ENCODE data around the gene LAMC3.

LAMC3 gene

DNA sequence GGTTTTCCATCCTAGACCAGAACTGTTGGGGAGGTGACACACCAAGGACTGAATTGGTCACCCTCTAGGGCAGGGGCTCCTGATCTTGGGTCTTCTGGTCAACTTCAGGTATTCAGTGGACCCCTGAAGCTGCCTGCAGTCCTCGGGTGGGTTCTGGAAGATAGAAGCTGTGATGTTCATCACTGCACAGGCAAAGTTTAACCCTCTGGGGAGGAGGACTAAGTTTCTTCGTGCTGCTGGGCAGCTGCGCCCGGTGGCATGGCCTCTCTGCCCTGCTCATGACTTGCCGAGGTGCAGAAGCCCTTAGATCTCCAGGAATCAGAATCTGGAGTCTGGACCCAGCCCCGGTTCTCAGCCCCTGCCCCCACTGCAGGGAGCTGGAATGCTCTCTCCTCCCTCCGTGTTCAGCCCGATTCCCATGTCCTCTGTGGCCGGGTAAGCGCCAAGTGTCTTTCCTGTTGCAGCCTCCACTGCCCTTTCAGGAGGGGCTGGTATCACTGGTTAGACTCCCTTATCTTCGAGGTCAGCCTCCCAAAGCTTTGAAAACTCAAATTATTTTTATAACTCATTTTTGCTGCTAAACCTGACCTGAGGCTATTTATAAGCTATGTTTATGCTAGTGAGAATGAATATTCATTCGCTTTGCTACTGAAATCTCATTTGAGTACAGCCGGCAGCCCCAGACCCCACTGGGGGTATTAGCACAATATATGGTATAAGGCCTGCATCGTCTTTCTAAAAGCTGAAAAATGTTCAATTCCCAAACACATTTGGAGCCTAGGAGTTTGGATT lies 1.7 kb downstream of the LAMC3 start:
- TF ChIP-seq, protein P1, sequence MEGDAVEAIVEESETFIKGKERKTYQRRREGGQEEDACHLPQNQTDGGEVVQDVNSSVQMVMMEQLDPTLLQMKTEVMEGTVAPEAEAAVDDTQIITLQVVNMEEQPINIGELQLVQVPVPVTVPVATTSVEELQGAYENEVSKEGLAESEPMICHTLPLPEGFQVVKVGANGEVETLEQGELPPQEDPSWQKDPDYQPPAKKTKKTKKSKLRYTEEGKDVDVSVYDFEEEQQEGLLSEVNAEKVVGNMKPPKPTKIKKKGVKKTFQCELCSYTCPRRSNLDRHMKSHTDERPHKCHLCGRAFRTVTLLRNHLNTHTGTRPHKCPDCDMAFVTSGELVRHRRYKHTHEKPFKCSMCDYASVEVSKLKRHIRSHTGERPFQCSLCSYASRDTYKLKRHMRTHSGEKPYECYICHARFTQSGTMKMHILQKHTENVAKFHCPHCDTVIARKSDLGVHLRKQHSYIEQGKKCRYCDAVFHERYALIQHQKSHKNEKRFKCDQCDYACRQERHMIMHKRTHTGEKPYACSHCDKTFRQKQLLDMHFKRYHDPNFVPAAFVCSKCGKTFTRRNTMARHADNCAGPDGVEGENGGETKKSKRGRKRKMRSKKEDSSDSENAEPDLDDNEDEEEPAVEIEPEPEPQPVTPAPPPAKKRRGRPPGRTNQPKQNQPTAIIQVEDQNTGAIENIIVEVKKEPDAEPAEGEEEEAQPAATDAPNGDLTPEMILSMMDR (IDR thresholded peaks at IDR 0.05; ENCODE audit: low read depth, low read length), result no peak
- no peak overlapping the region for H3K4me3 ChIP-seq (replicated peaks in 1 of 2; ENCODE audit: low read depth in 2 of 2, low read length in 2 of 2)
- no peak for DNase-seq (ENCODE audit: low read depth in 2 of 2)

DNA sequence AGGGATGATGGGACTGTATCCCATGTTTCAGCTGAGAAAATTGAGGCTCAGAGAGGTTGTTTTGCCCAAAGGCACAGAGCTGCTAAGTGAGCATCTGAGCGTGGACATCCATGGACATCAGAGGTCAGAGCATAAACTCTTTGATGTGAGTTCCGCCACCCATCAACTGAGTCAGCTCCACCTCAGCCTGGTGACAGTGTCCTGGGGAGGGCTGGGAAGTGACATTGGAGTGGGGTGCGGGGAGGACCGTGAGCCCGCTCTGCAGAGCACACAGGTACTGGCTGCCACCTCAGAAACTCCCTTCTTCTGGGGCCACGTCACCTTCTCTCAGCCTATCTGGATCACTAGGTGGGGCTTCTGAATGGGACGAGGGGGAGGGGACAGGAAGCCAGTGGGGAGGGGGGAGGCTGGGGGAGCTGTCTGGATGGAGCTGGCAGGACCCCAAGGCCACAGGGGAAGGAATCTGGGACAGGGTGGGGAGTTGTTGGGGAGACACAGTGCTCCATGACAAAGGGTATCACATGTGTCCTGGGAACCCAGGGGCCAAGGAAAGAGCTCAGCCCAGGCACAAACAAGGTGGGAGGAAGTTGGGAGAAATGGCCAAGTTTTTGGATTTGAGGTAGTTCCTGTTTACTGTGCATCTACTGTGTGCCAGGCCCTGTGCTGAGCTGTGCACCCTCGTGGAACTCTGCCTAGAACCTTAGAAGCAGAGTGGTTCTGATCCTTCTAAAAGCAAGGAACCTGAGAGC lies 2.5 kb downstream of the LAMC3 start:
- no peak for DNase-seq (ENCODE audit: low read depth in 2 of 2)
- TF ChIP-seq, protein P1 (IDR thresholded peaks at IDR 0.05; ENCODE audit: low read depth, low read length), result no peak
- H3K4me3 ChIP-seq (replicated peaks in 1 of 2; ENCODE audit: low read depth in 2 of 2, low read length in 2 of 2), result no peak overlapping the region

DNA sequence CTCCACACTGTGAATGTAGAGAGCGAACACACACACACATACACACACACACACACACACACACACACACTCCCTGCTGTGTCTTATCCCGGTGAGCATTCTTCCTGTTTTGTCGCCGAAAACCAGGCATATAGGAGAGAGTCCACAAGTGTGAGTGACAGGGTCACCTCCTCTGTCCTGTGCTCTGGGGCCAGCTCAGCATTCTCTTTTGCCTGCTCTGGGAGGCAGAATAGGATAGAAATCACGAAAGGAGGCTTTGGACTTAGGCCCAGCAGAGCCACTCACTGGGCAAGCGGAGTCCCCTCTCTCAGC lies 3.0 kb downstream of the LAMC3 start:
- no peak overlapping the region for H3K4me3 ChIP-seq (replicated peaks in 1 of 2; ENCODE audit: low read depth in 2 of 2, low read length in 2 of 2)
- no peak for DNase-seq (ENCODE audit: low read depth in 2 of 2)
- TF ChIP-seq, protein P1 (IDR thresholded peaks at IDR 0.05; ENCODE audit: low read depth, low read length), result no peak

DNA sequence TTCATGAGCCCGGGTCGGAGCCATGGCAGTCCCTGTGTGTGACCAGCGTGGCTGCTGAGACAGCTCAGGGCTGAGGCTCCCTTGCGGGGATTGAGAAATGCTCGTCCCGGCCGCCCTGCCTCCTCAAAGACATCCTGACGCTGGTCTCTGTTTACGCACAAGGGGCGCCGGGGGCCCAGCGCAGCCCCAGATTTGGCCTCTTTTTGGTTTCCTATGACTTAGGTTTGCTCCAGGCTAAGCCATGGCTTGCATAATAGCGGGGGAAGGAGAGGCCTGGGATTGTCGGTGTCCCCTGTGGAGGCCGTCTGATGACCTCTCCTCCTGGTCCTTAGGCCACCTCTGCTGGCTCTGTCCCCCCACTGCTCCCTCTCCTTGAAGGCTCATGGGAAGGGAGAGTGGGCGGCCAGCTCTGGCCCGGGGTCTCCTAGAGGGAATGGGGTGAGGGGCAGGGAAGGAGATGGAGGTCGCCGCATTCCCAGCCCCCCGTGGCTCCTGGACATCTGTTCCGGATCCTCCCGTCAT lies 3.5 kb downstream of the LAMC3 start:
- TF ChIP-seq, protein P1 (IDR thresholded peaks at IDR 0.05; ENCODE audit: low read depth, low read length), result no peak
- DNase-seq (ENCODE audit: low read depth in 2 of 2), result no peak

DNA sequence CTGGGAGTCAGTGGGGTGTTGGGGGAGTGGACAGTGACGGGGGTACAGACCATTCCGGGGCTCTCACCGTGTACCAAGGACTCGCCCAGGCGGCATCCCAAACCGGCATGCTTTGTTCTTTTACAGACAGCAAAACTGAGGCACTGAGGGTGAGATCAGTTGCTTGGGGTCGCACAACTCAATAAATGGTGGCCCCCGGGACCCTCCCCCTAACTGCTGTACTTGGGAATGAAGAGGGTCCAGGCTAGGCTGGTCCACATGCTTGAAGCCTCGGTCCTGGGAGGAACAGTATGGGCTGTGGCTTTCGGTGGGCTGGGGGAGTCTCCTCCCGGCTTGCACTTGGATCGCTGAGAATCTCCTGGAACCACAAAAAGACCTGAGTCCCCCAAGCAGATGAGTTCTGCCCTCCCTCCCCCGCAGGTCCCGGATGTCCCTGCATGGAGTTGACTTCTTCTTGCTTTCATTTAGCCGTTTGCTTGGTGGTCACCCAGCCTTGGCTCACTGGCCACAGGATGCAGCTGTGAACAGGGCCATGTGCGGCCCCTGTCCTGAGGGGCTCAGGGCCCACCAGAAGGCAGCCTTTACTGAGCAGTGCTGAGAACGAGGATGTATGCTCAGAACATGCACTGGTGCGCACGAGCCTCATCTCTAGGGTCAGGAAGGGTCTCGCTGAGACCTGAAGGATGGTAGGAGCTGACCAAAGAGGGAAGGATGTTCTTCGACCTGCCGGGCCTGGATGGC lies 4.2 kb downstream of the LAMC3 start:
- H3K4me3 ChIP-seq (replicated peaks in 1 of 2; ENCODE audit: low read depth in 2 of 2, low read length in 2 of 2), result no peak overlapping the region
- no peak for DNase-seq (ENCODE audit: low read depth in 2 of 2)
- TF ChIP-seq, protein P1 (IDR thresholded peaks at IDR 0.05; ENCODE audit: low read depth, low read length), result no peak

More for the DNA sequence above, 3.5 kb downstream of the LAMC3 start:
- no peak overlapping the region for H3K4me3 ChIP-seq (replicated peaks in 1 of 2; ENCODE audit: low read depth in 2 of 2, low read length in 2 of 2)

DNA sequence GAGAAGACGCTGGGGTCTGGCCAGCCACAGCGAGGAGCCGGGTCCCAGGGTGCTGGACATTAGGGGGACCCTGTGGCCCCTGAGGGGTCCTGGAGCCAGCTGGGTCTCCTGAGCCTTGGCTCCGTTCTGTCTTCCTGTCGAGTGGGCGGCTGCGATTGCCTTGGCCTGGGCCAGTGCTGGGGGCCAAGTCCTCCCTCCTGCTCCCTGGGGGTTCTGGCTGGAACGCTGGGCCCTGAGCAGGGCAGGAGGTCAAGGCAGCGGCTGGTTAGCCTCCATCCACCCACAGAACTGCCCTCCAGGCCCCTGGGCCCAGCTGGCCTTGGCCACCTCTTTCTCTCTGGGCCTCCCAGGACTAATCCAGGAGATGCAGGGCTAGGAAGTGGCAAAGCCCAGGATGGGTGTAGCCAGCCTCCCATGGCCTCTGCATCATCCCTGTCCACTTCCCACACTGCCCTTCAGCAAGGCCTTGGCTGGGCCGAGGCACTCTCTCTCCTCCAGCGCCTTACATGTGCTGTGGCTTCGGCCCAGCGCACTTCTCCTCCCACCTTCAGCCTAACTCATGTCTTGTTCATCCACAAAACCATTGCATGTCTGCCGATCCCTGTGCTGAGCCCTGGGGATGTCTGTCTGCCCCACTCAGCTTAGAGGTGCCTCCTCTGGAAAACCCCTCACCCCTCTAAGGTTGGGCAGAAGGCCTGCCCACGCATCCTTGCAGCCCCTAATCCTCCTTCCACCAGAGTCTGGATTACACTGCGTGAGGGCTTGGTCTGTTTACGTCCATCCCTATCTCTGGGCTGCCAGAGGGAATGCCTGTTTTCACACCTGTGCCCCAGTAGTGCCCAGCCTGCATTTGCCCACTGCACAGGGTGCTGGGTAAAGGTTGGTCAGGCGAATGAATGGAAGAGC lies 5.0 kb downstream of the LAMC3 start:
- DNase-seq (ENCODE audit: low read depth in 2 of 2), result no peak
- H3K4me3 ChIP-seq (replicated peaks in 1 of 2; ENCODE audit: low read depth in 2 of 2, low read length in 2 of 2), result no peak overlapping the region
- TF ChIP-seq, protein P1 (IDR thresholded peaks at IDR 0.05; ENCODE audit: low read depth, low read length), result no peak

Measured in cardiac fibroblast (primary cell).